GM18909 (cell line): Measurements from ENCODE around the gene SSBP2.
A peak's percentile ranks its signal among the peaks of the same experiment; 100 is the strongest.

ENCODE experiments used
- ATAC-seq: cut with Tn5 transposase; IDR thresholded peaks from one replicate; pipeline ENCODE4 v1.9.1; 2021; ENCODE audit warnings: mild to moderate bottlenecking; ENCODE audit not compliant: unreplicated experiment, poor library complexity

Gene SSBP2

GRCh38 chr5:81751009-81751835 is at the start of gene SSBP2:
Gene SSBP2, minus strand, starts transcription at chr5:81751097. Its CDS starts 55 bp downstream, at chr5:81751042.
- peak; percentile 83 for ATAC-seq

- no peak for ATAC-seq
Measured at GRCh38 chr5:81795666-81796065, 44.8 kb upstream of the SSBP2 start.

DNA sequence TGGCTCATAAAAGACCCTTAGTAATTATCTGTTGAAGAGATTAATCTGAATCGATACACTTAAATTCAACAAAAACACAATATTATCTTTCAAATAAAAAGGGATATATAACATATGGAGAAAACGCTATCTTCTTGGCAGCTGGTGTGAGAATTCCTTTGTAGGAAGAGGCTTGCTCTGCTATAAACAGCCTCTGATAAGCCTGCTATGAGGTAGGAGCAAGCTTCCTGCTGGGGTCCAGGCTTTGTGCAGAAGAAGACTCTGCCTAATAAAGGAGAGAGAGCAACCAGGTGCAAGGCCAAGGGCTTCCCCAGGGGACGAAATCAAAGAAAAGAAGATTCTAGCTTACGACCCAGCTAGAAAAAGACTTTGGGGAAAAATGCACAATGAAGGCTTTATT is 43.3 kb upstream of the SSBP2 start:
- ATAC-seq = no peak

- no peak for ATAC-seq
Measured at GRCh38 chr5:81790336-81790735, 39.4 kb upstream of the SSBP2 start.

DNA sequence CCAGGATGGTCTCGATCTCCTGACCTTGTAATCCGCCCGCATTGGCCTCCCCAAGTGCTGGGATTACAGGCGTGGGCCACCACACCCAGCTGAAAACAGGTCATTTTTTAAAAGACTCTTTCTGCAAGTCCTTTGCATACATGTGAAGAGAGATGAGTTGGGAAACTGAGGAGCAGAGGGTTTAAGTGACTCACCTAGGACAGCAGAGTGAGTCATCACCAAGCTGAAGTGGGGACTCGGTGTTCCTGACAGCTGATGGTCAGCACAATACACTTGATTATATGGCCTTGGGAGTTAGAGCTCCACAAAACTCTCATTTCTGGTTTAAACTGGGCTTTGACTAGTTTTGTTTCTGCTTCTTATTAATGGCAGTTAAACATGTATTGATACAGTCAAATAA is 38.1 kb upstream of the SSBP2 start:
- no peak for ATAC-seq

DNA sequence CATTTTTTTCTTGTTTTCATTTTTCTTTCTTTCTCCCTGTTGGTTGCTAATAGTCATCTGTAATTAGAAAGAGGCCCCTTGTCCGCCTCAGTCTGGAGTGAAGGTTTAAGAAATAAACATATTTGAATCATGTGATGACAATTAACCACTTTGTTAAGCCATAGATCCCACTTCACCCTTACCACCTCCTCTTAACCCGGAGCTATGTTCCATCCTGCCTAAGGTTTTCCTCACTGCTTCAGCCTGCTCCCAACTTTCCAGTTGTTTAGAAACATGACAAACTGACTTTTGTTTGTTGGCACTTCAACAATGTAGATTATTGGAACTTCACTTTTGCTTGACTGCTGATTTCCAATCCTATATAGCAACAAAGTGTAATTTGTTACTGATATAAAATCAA is 37.4 kb upstream of the SSBP2 start:
- no peak for ATAC-seq

GRCh38 chr5:81787474-81788242 is 36.8 kb upstream of the SSBP2 start:
- ATAC-seq = no peak

DNA sequence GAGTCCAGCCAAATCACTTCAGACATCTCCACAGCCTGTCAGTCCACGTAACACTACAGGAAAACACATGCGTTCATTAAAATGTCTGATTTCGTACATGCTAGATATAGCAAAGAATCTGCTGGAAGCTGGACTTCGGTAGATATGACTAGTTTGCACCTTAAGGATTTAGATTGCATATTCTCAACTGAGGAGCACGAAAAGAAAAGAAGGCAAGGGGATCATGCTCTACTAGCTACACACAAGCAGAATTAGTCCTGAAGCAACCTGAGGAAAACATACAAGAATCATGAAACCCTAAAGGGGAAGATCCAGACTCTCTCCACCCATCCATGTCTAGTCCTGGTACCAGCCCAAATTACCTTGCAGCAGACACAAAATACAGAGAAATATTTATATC is 36.1 kb upstream of the SSBP2 start:
- no peak for ATAC-seq

GRCh38 chr5:81786496-81786895 is 35.6 kb upstream of the SSBP2 start:
- ATAC-seq = no peak

GRCh38 chr5:81785322-81785721 is 34.4 kb upstream of the SSBP2 start:
- no peak for ATAC-seq

GRCh38 chr5:81783401-81783800 is 32.5 kb upstream of the SSBP2 start:
- no peak for ATAC-seq

- ATAC-seq = no peak
Measured at GRCh38 chr5:81782811-81783210, 31.9 kb upstream of the SSBP2 start.

DNA sequence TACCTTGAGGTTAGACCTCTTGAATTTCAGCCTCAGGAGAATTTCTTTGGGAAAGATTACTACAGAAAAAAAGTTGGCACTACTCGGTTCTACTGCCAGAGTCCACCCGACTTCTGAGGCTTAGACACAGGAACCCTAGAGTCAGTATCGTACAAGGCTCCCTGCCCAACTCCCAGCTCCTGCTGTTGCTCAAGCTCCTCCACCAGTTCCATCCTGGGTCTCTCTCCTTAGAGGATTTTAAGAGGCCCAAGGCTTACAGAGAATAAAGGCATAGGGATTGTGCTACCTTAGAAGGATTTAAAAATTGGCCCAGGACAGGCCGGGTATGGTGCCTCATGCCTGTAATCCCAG is 29.0 kb upstream of the SSBP2 start:
- ATAC-seq = peak; percentile 8

GRCh38 chr5:81779125-81779915 is 28.4 kb upstream of the SSBP2 start:
- ATAC-seq = peak; percentile 95

DNA sequence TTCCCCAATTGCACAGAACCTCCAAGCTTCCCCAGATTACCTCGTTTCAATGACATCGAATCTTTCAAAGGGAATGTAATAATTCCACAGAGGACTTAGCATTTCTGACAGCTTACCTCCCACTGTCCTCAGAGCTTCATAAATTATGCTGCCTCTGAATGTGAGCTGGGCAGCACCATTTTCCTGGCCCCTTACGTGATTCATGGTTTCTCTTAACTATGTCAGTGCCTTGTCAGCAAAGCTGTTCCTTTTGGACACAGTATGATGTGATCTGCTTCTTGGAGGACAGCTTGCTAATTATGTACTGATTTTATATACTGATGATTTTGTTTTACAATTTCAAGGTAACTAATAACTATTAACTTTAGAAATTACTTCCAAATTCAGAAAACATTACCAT is 27.7 kb upstream of the SSBP2 start:
- no peak for ATAC-seq

DNA sequence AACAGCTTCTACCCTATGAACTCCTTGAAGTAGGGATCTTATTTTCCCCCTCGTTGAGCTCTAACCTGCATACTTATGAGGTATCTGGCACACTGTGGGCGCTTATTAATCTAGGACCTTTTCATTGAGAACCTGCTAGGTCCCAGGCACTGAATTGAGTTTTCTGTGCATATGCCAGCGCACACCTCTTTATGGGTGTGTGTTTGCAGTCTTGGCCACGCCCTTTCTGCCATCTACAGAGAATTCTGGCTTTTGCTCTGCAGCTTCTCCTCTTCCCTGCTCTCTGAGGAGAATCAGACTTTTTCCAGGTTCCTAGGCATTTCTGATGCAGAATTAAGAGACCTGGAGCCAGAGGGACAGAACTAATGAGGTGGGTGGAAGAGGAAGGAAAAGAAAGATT is 25.4 kb upstream of the SSBP2 start:
- ATAC-seq = no peak

- ATAC-seq = no peak
Measured at GRCh38 chr5:81774374-81774773, 23.5 kb upstream of the SSBP2 start.

GRCh38 chr5:81773574-81773973 is 22.7 kb upstream of the SSBP2 start:
- no peak for ATAC-seq

DNA sequence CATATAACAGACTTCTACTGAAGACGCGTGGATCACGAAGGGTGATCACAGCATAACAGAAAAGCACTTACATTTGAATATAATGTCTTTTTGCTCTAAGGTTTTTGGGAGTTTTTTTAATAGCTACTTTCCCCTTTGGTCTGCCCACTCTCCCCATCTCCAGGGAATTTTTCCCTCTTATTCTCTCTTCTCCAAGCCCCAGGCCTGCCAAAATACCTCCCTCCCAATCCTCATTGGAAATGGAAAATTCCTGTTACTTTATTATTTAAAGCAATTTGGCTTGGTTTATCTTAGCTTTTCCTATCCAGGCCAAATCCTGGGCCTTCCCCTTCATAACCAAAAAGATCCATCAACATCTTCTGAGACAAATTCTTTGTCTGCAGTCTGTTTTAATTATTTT is 22.3 kb upstream of the SSBP2 start:
- ATAC-seq = no peak

GRCh38 chr5:81772488-81772887 is 21.6 kb upstream of the SSBP2 start:
- ATAC-seq = no peak

DNA sequence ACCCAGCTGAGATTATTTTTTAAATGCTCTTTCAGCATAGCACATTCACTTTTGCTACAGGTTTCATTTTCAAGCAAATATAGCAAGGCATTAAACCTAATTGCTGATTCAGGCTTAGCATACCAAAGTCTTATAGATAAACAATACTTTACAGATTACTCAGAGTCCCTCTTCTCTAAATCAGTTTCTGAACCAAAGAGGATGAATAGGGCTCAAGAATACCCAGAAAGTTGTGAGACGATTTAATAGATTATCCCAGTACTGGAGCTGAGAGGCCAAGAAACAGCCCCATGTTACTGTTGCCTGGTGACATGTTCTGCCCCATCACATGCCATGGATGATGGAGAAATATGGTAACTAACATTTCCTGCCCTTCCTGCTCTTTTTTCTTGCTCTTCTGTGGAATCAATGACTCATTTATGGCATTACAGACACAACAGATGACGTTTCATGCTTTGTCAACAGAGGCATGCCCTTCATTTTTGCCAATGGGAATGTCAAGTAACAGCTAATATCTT is 18.1 kb upstream of the SSBP2 start:
- no peak for ATAC-seq
